ENCODE measurements around the gene AGAP1.
"Not testable (repeated sequence)": the region's sequence is repeated elsewhere in the genome, so short reads cannot be mapped to it uniquely, and the experiment has no call there.

AGAP1 gene

GRCh38 chr2:235946590-235946989 is 452.7 kb downstream of the AGAP1 start:
- DNase-seq (ENCODE audit: low read depth) = no peak

DNA sequence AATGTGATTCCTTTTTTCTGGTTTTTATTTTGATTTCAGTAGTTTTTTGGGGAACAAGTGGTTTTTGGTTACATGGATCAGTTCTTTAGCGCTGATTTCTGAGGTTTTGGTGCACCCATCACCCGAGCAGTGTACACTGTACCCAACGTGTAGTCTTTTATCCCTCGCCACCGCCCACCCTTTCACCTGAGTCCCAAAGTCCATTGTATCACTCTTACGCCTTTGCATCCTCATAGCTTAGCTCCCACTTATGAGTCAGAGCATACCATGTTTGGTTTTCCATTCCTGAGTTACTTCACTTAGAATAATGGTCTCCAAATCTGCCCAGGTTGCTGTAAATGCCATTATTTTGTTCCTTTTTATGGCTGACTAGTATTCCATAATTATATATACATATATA is 453.2 kb downstream of the AGAP1 start:
- DNase-seq (ENCODE audit: low read depth) = not testable (repeated sequence)

DNA sequence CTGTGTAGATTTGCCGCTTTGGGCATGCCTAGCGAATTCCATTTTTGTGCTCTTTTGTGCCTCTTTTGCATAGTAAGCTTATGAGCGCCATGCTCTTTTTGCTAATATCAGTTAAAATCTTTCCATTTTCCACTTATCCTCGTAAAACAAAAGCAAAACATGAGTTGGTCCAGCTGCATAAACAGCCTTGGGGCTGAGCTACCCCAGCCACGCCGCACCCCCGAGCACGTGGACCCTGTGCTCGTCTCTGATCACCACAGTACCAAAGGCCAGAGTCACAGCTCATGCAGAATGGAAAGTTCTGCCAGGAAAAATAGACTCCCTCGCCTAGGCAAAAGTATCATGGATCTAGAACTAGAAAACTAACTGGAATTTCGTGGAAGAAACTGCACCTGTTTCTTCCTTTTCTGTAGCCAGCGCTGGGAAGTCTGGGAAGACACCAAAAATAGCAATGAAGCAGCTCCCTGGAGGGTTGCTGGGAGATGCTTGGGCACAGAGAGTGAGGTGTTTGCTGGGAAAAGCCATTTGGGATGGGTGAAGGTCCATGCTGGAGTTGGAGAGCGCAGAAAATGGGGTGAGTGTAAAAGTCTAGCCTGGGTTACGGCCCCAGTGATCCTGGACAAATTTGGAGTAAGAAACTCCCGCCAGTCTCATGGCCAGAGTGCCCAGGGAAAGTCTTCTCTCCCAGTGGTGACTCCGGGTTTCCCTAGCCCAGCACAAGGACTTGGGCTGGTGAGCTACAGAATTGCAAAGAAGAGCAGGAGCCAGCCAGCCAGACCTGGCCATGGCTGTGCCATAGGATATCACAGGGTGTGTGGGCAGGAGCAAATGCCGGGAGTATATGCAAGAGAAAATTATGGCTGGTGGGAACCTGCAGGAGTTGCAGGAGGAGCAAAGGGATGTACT is 456.0 kb downstream of the AGAP1 start:
- no peak for DNase-seq (ENCODE audit: low read depth)

DNA sequence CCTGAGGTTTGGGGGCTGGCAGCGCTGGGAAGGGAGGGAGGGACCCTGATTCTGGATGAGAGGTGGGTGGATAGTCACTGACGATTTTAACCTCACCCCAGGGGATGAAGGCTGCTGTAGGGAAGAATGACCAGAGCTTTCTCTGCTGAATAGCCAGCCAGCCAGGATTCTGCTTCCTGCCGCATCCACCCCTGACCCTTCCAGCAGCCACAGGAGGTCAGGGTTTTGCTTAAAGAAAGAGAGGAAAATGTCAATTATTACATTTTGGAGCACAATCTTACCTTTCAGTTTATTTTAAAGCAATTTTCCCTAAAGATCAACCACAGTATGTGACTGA is 456.6 kb downstream of the AGAP1 start:
- no peak for DNase-seq (ENCODE audit: low read depth)

- no peak for DNase-seq (ENCODE audit: low read depth)
These were observed 457.6 kb downstream of the AGAP1 start for GRCh38 chr2:235951493-235951892.

DNA sequence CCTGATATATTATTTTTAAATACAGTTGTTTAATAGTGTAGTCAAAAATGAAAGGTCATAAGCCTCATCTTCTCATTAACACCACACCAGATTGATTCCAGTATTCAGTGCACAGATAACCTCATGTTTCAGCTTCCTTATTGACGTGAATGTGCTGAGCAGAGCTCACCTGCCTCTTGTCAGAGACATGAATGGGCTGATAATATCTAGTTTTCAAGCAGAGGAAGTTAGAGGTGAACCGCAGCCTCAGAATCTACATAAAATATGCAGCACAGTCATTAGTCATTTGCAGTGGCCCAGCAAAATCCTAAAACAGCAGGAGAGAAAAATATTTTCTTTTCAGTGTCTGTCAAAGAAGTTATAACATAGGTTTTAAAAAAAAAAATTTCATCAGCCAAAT is 458.1 kb downstream of the AGAP1 start:
- peak; percentile 34 for DNase-seq (ENCODE audit: low read depth)

GRCh38 chr2:235952714-235953113 is 458.9 kb downstream of the AGAP1 start:
- DNase-seq (ENCODE audit: low read depth) = no peak

- DNase-seq (ENCODE audit: low read depth) = no peak
These were observed 460.4 kb downstream of the AGAP1 start for GRCh38 chr2:235954281-235954680.

DNA sequence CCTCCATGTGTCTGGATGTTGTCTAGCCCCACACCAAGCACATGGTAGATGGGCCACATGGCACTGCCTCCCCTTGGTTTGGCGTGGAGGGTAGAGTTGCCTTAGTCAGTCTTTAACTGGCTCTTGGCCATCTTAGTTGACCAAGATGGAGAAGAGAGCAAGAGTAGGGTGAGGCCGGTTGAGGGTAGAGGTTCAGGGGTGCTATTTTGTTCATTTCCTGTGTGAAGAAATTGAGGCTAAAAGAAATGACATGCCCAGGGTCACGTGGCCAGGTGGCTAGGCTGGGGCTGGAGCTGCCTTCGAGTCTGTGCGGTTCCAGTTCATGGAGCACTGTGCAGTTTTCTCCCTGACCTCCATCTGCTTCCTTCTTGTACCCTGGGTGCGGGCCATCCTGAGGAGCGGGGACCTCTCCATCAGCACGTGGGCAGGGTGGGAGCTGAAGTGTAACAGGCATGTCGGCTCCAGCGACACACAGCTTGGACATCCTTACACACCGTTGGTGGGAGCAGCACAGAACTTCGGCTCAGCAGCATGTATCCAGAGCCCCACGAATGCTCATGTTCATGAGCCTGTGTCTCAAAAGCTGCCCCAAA is 461.1 kb downstream of the AGAP1 start:
- no peak for DNase-seq (ENCODE audit: low read depth)

DNA sequence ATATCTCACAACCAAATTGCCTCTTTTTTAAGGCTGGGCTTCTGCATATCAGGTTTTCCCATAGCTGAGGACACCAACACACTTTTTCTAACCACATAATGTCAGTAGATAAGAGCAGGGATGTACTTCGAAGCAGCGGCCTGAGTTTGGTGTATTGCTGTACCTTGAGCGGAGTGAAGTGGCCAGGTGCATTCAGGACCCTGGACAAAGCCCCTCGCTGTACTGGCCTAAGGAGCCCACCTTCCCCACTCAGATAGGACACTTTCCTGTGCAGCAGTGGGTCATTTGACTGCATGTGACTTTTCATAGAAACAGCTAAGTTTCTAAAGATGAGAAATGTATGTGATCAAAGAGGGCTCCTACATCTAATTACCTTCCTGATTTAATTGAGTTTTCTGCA is 461.8 kb downstream of the AGAP1 start:
- no peak for DNase-seq (ENCODE audit: low read depth)

- DNase-seq (ENCODE audit: low read depth) = no peak
These were observed 462.6 kb downstream of the AGAP1 start for GRCh38 chr2:235956281-235956970.

DNA sequence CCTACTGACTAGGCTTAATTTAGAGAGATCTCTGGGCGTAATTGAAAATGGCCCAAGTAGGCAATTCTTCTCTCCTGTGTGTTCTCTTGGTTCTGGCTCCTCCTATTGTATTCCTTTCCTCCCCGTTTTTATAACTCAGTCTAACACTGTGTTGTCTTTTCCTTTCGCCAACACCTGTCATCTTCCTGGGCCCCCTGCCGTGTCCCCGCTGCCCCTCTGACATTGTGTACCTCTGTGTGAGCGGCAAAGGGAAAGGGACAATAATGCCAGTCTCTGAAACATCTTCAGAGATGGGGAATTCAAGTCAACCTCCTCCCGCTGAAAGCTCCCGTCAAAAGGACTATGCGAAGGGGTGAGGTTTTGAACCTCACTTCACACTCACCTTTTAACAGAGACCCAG is 463.4 kb downstream of the AGAP1 start:
- DNase-seq (ENCODE audit: low read depth) = no peak

- DNase-seq (ENCODE audit: low read depth) = no peak
These were observed 464.5 kb downstream of the AGAP1 start for GRCh38 chr2:235958221-235958930.

- DNase-seq (ENCODE audit: low read depth) = no peak
These were observed 465.1 kb downstream of the AGAP1 start for GRCh38 chr2:235958931-235959410.

- DNase-seq (ENCODE audit: low read depth) = no peak
These were observed 466.3 kb downstream of the AGAP1 start for GRCh38 chr2:235960011-235960715.

DNA sequence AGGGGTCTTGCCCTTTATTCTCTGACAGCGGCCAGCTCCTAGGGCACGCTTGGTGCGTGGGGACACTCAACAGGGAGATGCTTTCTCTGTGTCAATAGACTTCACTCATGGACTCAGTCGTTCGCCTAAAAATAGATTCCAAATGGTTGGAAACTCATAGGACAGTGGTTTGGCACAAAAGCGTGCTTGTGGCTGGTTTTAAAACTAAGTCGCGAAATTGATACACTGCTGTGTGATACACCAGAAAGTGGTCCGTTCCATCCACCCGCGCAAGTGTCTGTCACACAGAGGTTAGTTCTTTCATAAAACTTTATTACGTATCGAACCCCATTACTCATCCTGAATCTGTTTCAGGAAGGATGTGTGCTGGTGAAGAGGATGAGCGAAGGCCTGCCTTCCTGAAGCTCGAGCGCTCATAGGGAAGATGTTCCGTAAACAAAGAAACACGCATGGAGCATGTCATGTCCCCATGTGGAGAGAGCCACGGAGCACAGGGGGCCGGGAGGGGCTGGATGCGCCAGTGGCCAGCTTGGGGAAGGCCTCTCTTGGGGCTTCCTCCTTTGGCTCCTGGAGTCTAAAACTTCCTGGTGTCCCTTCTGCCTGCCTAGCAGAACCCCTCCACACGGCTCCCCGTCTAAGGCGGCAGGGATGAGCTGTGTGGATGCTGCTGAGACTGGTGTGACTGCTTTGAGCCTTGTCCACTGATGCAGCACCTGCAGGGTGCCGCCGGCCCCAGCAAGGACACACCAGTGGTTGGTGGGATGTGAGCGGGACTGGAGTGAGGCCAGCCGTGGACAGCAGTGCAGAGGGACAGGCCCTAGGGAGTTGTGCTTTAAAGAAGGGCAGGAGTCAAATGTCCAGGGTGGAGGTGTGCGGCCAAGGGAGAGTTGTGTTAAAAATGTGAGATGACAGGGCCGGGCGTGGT is 467.1 kb downstream of the AGAP1 start:
- no peak for DNase-seq (ENCODE audit: low read depth)

DNA sequence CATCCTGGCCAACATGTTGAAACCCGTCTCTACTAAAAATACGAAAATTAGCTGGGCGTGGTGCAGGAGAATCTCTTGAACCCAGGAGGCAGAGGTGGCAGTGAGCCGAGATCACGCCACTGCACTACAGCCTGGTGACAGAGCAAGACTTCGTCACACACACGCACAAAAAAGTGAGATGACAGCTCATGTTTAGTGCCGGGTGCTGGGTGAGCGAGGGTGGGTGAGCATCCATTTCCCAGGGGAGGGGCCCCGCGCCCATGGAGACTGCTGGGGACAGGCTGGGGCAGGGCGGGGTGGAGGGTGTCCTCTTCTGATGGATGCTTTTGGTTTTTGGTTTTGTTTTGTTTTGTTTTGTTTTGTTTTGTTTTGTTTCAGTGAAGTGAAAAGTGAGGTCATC is 467.9 kb downstream of the AGAP1 start:
- DNase-seq (ENCODE audit: low read depth) = no peak

DNA sequence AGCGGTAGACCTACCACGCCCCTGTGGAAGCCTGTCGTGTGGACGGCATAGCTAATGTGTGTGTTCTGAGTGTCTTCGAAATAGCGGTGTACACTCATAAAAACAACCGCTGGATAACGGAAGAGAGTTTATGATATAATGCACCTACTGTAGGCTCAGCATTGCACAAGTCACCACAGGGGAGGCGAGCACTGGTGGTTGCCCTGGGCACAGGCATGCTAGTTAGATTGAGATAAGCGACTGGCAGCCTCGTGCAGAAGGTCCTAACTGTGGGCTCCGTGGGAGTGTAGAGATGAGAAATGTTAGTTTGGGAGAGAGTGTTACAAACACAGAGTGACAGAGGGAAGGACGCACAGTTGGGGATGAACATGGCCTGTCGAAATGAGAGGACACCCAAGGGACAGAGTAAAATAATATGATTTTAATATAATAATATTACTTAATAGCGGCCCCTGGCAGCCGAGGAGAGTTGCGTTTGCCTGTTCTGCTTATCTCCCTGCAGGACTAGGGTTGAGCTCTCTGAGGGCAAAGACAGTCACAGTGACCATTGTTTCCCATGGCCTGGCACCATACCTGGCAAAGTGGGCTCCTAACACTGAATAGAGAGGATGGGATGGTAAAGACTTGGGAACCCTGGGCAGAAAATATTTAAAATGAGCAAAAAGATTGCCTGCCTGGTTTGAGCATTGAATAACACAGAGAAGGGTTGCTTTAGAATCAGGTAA is 470.2 kb downstream of the AGAP1 start:
- DNase-seq (ENCODE audit: low read depth) = no peak

DNA sequence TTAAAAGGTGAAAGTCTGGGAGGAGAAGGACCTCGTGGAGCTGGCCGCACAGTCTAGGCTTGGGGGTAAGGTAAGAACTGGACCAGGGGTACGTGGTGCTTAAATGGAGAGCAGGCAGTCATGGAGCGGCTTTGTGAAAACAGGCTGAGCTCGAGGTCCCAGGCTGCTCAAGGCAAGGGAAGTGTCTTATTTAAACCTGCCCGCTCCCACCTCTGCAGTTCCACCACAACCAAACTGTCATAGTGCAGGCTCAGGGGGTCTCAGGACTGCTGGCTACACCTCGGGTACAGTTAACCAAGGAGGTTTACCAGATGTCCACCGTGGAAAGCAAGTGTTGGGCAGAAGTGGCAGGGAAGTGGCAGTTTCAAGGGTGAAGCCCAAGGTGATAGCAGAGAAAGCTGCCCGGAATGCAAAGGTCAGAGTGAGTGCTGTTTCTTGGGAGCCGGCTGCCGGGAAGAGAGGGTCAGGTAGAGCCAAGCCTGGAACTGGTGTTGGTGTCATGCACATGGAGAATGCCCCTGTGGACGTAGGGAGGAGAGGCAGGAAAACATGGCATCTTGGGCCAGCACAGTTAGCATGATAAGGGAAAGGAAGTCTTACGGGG is 471.0 kb downstream of the AGAP1 start:
- no peak for DNase-seq (ENCODE audit: low read depth)

DNA sequence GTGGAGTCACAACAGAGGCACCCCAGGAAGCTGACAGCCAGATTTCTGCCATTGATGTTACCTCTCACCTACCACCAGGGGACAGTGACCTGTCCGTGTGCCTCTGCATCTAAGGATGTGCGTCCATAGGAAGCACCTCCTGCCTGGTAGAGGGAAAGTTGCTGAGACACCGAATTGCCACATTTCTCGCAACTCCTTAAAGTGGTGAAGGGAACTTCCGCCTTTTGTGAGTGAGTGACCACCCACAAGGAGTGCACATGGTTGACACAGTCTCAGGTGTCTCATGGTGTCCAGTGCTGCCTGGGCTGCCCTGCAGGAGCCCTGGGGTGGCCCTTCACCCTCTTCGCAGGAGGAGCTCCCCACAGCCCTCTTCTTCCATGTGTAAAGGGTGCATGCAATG is 472.6 kb downstream of the AGAP1 start:
- no peak for DNase-seq (ENCODE audit: low read depth)
